NCI-H2171 (cell line): Measurements from ENCODE around the gene LPP.

Experiments
- DNase-seq: peaks from one replicate; lab custom pipeline; 2025; lab: John Stamatoyannopoulos, UW

LPP gene

DNA sequence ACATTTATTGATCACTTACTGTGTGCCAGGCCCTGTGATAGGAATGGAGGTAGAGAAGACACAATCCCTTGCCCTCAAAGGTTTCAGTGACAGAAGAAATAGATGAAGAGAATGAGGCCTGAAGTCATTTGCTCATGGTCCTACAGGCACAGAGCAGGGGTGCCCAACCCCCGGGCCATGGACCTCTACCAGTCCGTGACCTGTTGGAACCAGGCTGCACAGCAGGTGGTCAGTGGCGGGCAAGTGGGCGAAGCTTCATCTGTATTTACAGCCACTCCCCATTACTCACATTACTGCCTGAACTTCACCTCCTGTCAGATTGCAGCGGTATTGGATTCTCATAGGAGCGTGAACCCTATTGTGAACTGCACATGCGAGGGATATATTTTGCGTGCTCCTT is 480.3 kb downstream of the LPP start:
- DNase-seq = no peak

GRCh38 chr3:188635258-188636042 is 481.5 kb downstream of the LPP start:
- no peak for DNase-seq

GRCh38 chr3:188636292-188636691 is 482.3 kb downstream of the LPP start:
- peak; percentile 2 for DNase-seq

DNA sequence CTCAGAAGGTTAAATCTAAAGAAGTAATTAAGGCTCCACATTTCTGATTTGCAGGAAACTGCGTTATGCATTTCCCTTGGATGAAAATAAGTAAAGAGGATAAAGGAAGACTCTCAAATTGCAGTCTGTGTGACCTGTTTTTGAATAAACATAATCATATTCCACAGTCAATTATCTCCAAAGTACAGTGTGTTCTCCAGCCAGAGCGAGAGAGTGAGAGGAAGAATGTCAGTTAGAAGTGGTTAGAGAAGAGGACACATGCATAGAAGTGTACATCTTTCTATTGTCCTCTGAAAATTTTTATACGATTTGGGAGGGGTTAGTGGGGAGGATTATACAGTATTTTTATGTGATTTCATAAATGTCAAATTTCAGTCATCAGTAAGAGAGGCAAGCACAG is 487.1 kb downstream of the LPP start:
- no peak for DNase-seq

DNA sequence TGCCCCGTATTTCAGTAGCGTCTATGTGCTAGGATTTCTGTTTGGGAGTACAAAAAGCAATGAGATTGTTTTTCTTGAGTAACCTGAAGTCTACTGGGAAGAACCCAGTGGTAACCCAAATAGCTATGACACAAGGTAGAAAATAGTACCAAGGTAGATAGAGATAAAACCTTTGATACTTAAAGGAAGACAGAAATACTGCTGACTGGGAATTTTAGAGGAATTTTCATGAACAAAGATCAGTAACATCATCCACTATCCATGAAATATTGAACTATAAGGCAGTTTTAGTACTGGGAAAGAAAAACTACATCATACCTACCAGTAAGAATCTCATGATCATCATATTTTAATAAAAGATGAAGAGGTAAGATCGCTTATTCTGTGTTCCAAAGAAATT is 489.8 kb downstream of the LPP start:
- no peak for DNase-seq

- DNase-seq = peak; percentile 1
These were observed 492.6 kb downstream of the LPP start for GRCh38 chr3:188646592-188646991.

DNA sequence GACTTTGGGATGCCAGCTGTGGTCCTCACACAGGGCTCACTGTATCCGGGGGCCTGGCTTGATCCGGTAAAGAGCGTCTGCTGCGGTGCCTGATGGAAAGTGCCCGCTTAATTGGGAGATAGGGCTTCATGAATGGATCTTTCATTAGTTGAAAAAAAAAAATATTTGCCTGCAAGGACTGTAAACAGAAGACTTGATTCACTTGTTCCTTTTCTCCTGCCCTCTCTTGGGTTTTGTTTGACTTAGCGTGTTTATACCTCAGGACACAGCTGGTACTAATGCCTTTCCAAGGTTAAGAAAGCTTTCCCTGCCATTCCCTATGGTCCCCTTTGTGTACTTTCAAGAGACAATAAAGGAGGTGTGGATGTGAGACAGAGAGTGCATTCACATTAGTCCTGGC is 493.3 kb downstream of the LPP start:
- DNase-seq = no peak

DNA sequence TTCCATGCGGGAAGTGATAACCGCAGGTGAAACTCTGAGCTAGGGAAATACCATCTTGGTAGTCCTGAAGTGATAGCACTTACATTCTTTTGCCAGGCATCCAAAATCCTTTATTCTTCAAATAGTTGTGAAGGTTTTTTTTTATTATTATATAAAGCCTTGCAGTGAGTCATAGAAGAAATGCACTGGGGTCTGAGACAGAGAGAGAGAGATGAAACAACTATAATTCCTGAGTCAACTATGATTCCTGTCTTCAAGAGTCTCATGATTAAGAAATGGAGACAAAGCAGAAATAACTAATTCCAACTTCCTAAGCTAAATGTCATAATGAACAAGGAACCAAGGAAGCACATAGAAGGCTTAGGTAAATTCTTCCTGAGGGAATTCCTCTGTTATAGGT is 495.6 kb downstream of the LPP start:
- DNase-seq = no peak

DNA sequence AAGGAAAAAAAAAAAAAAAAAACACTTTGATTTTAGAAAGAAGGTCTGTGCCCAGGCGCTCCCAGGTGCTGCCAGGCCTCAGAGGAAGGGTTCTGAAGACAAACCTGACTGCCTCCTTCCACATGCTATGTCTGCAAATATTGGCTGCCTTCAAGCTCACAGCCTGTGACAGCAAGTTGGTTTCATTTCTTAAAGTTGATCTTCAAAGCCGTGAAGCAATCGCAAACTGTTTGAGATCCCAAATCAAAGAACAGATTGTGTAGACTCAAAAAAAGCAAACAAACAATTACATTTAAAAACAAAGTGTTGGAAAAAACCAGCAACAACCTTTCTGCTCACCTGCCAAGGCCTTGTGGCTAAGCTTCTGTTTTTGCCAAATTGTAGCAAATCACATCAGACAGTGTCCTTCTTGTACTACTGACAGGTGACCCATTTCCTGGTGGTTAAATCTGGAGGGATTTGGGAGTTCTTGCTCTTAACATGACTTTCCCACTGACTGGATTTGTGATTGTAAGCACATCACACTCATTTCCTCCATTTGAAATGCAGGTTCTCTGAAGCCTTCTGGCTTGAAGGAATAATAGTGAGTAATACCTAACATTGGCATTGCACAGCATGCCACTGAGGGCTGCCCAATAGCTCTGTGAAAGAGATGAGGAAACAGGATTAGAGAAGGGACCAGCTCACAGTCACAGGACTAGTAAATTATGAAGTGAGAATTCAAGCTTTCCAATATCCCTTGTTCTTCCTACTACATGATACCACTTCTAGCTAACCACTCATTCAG is 502.4 kb downstream of the LPP start:
- DNase-seq = no peak

DNA sequence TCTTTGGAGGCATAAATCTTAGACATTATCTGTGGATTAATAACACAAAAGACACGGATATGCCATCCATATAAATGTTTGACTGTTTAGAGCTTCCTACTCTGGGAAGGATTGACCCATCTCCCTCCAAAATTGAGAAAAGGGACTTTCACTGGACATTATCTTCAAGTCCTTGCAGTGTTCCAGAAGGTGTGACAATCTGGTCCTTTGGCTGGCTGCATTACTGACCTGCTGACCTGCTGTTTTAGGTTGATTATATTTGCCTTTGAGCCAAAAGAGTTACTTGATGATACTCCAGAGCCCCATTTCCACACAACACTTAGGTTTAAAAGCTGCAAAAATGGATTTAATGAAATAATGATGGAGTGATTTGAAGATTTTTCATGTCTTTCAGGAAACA is 504.6 kb downstream of the LPP start:
- no peak for DNase-seq

- DNase-seq = no peak
These were observed 505.6 kb downstream of the LPP start for GRCh38 chr3:188659449-188660090.

- DNase-seq = no peak
These were observed 506.5 kb downstream of the LPP start for GRCh38 chr3:188660415-188660814.

GRCh38 chr3:188661806-188662205 is 507.8 kb downstream of the LPP start:
- no peak for DNase-seq

DNA sequence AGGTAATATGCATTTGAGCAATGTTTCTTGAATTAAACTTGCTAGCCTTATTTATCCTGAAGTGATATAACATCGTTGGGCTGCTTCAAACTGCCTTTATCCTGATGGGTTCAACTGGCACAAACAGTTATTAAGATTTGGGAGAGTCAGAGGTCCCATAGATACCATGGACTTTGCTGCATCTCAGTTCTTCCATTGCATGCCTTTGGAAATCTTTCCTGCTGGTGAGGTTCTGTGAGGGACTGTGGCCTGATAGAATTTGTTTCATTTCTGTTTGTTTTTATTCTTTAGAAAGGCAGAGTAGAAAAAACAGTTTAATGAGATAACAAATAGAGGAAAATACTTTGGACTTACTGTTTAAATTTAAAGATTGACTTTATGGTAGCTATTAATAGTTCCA is 508.3 kb downstream of the LPP start:
- no peak for DNase-seq

GRCh38 chr3:188662795-188663194 is 508.8 kb downstream of the LPP start:
- no peak for DNase-seq

GRCh38 chr3:188663839-188664238 is 509.9 kb downstream of the LPP start:
- DNase-seq = no peak

- no peak for DNase-seq
These were observed 510.8 kb downstream of the LPP start for GRCh38 chr3:188664795-188665194.

DNA sequence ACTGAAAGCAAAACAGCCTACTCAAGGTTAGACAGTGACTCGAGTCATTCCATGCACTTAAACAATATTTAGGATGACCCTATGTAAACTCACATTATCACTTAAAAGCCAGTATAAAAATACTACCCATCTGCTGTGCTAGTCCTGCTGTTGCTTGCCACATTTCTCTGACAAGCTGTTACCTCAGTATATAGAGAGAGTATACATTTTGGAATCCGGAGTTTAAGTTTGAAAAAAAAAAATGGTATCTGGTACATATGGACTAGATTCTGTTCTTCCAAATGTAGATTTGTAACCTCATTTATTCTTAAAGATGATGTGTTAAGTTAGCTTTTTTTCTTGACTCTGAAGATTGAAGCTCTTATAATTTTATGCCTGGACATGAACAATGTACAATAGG is 514.0 kb downstream of the LPP start:
- DNase-seq = no peak

DNA sequence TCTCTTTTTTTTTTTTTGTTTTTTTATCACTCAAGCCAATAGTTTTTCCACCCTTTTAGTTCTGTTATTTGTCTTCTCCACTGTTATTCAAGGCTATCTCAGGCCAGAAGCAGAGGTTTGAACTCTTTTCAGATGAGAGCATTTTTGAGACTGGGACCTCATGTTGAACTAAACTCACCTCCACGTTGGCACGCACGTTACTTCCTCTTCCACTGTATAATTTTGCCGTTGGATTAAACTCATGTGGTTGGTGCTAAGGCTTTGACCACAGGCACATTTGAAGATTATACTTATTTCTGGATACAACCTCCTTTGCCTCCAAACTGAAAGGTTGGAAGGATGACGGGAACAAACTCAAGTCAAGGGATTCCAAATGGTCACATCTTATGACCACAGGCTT is 516.5 kb downstream of the LPP start:
- DNase-seq = no peak

- no peak for DNase-seq
These were observed 518.0 kb downstream of the LPP start for GRCh38 chr3:188671971-188672370.

- DNase-seq = no peak
These were observed 518.9 kb downstream of the LPP start for GRCh38 chr3:188672840-188673239.

DNA sequence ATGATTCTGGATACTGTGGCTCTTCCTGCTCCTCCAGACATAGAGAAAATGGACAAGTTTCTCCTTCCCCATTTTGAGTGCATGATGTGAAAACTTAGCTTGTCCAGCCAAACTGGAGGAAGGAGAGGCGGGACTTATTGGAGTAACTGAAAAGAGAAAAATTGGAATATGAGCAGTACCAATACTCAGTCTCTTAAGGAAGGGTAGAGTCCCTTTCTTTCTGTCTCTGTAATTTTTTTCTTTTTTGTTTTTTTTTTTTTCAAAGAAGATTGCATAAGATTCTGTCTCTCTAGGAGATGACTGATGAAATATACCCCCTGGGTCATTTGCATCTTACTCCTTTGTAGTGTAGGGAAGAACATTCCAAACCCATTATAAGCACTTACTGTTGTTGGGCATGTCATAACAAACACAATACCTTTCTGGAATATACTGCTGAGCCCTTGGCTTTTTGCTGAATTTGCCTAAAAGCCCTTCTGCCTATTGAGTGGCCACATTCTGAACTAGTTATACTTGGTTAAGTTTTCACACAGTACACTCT is 519.8 kb downstream of the LPP start:
- DNase-seq = no peak

DNA sequence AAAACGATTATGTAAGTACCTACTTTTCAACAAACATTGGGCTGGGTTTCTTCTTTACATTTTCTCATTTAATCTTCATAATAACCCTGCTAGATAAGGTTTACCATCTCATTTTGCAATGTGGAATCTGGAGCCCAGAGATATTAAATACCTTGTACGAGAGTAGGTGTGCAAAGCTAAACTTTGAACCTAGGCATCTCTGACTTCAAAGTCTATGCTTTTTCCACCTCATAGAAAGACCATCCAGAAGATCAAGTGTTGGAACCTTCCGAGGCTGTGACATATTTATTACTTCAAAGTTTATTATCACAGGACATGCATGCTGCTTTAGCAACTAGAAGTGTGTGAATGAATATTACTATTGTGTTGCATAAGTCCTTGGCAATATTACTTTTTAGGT is 520.6 kb downstream of the LPP start:
- no peak for DNase-seq
